Inferior parietal cortex (tissue), 1 donor: ENCODE data around the gene PLBD1.

Experiments
- DNase-seq: peaks from one replicate; pipeline ENCODE4 v3.0.0-alpha.2; 2016; ENCODE audit errors: extremely low spot score

PLBD1 gene

GRCh38 chr12:14570231-14570630, 2.5 kb upstream of the PLBD1 start:
- DNase-seq = no peak

GRCh38 chr12:14564336-14564959, 3.2 kb downstream of the PLBD1 start:
- no peak for DNase-seq

- DNase-seq = no peak
Measured at GRCh38 chr12:14563046-14563445, 4.6 kb downstream of the PLBD1 start.

GRCh38 chr12:14562279-14562678, 5.4 kb downstream of the PLBD1 start:
- DNase-seq = no peak

GRCh38 chr12:14561677-14562238, 5.9 kb downstream of the PLBD1 start:
- DNase-seq = no peak

- no peak for DNase-seq
Measured at GRCh38 chr12:14560904-14561574, 6.6 kb downstream of the PLBD1 start.

- DNase-seq = no peak
Measured at GRCh38 chr12:14558473-14558959, 9.2 kb downstream of the PLBD1 start.

GRCh38 chr12:14557966-14558365, 9.7 kb downstream of the PLBD1 start:
- DNase-seq = no peak

GRCh38 chr12:14554281-14555007, 13.2 kb downstream of the PLBD1 start:
- DNase-seq = peak; percentile 61

- DNase-seq = no peak
Measured at GRCh38 chr12:14548609-14549008, 19.1 kb downstream of the PLBD1 start.

- DNase-seq = peak; percentile 42
Measured at GRCh38 chr12:14547571-14547970, 20.1 kb downstream of the PLBD1 start.

- no peak for DNase-seq
Measured at GRCh38 chr12:14545144-14546124, 22.2 kb downstream of the PLBD1 start.

GRCh38 chr12:14540801-14541462, 26.8 kb downstream of the PLBD1 start:
- DNase-seq = no peak

GRCh38 chr12:14537088-14537487, 30.6 kb downstream of the PLBD1 start:
- no peak for DNase-seq

- no peak for DNase-seq
Measured at GRCh38 chr12:14532152-14532551, 35.5 kb downstream of the PLBD1 start.

GRCh38 chr12:14525964-14526363, 41.7 kb downstream of the PLBD1 start:
- DNase-seq = no peak

- DNase-seq = no peak
Measured at GRCh38 chr12:14521822-14522221, 45.9 kb downstream of the PLBD1 start.

- DNase-seq = no peak
Measured at GRCh38 chr12:14514946-14515345, 52.7 kb downstream of the PLBD1 start.

- no peak for DNase-seq
Measured at GRCh38 chr12:14514154-14514842, 53.4 kb downstream of the PLBD1 start.

- DNase-seq = no peak
Measured at GRCh38 chr12:14510574-14510973, 57.1 kb downstream of the PLBD1 start.
